Retina (tissue), 1 donor: ENCODE data around the gene TRIM38.
"Not testable (repeated sequence)": the region's sequence is repeated elsewhere in the genome, so short reads cannot be mapped to it uniquely, and the experiment has no call there.

Experiments
- DNase-seq: peaks from one replicate; pipeline ENCODE4 v3.0.0-alpha.2; 2016

The TRIM38 gene

GRCh38 chr6:26009817-26010216 lies 47.2 kb downstream of the TRIM38 start:
- DNase-seq, result no peak

DNA sequence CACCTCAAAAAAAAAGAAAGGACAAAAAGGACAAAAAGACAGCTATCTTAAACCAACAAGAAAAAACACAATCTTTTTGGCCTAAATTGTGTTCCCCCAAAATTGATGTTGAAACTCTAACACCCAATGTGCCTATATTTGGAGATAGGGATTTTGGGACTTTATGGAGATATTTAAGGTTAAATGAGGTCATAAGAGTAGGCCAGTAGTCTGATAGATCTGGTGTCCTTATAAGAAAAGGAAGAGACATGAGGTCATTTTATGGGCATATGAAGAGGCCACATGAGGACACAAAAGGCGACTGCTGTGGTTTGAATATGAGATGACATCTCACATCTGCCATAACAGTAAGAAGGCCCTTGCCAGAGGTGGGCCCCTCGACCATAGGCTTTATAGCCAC lies 49.5 kb downstream of the TRIM38 start:
- no peak for DNase-seq

DNA sequence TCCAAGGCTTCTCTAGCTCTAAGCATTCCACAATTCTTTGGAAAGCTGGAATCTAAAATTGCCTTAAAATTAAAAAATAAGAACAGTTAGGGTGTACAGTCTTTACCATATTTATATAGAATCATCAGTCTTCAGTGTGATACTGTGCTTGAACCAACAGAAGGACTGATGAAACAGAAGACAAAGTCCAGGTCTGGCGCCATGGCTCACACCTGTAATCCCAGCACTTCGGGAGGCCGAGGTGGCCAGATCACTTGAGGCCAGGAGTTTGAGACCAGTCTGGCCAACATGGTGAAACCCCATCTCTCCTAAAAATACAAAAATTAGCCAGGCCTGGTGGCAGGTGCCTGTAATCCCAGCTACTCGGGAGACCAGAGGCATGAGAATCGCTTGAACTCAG lies 51.8 kb downstream of the TRIM38 start:
- DNase-seq, result not testable (repeated sequence)

DNA sequence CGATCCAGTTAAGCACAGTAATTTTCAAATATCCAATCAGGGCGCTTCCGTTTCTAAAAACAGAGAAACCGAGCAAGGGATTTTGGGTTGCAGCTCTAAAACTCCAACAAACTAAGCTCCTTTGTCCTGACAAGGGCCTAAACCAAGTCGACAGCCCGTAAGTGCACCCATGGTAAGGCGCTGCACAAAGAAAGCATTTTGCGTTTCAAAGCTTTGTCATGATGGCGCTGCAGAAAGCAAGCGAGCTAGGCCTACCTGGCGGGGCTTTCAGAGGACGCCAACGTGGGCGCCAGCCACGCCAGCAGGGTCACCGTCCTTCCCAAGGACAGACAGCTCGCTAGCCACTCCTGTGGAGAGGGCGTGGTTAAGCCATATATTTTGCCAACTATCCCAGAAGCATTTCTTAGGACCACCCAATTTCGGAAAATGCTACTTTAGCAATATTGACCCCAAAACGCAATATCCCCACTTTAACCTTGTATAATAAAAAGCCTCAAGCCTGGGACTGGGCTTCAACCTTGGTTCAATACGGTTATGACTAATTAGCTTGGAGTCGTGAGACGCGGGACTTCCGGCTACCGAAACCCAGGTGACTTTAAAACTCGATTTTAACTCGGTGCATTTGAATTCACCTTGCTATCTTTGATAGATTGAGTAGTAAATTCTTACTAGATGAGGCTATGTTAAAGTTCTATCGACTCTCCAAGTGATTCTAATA lies 53.8 kb downstream of the TRIM38 start:
- DNase-seq, result peak; percentile 77

GRCh38 chr6:26016963-26017631 lies 54.5 kb downstream of the TRIM38 start:
- DNase-seq, result no peak

DNA sequence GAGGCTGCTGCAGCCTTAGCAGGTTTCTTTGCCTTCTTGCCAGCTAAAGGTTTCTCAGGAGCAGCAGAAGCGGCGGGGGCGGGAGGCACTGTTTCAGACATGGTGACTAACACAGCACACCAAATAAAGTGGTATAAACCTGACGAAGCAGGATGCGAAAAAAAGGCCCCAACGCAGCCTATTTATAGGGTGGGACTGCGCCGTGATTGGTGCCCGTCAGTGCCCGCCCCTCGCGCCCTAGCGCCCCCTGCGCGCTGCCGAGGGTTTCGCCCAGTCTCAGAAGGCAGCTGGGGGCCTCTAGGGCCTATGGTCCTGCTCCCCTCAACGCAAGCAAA lies 55.0 kb downstream of the TRIM38 start:
- peak; percentile 92 for DNase-seq

DNA sequence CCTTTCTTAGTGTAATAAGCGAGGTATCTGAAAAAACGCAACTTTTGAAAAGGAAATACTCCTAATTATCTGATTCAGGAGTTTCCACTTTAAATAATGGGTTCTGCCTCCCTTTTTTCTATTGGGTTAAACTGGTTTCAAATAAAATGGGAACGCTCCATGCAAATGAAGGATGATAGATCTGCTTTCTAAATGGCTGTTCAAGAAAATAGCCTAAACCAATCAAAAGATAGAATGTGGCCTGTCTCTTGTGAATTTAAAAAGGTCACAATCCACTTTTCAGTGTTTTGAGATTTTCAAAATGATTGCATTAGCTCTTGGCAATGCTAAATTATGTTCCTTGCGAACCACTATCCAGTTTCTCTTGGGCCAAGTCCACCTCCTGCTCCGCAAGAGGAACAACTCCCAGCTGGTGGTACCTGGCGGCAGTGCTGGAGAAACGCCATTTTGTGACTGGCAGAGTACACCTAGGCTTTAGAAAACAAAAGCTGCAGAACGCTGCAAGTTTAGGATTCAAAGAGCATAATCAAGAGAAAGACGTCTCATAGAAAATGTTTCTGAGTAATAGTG lies 56.7 kb downstream of the TRIM38 start:
- no peak for DNase-seq

GRCh38 chr6:26019967-26020328 lies 57.3 kb downstream of the TRIM38 start:
- no peak for DNase-seq

DNA sequence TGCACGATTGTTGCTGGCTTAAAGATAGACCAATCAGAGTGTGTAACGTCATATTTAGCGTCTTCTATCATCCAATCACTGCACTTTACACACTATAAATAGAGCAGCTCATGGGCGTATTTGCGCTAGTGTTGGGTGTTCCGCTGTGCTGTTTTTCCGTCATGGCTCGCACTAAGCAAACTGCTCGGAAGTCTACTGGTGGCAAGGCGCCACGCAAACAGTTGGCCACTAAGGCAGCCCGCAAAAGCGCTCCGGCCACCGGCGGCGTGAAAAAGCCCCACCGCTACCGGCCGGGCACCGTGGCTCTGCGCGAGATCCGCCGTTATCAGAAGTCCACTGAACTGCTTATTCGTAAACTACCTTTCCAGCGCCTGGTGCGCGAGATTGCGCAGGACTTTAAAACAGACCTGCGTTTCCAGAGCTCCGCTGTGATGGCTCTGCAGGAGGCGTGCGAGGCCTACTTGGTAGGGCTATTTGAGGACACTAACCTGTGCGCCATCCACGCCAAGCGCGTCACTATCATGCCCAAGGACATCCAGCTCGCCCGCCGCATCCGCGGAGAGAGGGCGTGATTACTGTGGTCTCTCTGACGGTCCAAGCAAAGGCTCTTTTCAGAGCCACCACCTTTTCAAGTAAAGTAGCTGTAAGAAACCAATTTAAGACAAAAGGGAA lies 57.9 kb downstream of the TRIM38 start:
- peak; percentile 93 for DNase-seq

DNA sequence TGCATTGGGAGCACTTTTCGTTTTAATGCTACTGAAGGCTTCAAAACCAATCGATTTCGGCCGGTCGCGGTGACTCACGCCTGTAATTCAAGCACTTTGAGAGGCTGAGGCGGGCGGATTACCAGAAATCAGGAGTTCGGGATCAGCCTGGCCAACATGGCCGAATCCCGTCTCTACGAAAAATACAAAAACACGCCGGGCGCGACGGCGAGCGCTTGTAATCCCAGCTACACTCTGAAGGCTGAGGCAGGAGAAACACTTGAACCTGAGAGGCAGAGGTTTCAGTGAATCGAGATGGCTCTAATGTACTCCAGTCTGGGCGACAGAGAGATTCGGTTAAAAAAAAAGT lies 58.4 kb downstream of the TRIM38 start:
- DNase-seq, result peak; percentile 90

DNA sequence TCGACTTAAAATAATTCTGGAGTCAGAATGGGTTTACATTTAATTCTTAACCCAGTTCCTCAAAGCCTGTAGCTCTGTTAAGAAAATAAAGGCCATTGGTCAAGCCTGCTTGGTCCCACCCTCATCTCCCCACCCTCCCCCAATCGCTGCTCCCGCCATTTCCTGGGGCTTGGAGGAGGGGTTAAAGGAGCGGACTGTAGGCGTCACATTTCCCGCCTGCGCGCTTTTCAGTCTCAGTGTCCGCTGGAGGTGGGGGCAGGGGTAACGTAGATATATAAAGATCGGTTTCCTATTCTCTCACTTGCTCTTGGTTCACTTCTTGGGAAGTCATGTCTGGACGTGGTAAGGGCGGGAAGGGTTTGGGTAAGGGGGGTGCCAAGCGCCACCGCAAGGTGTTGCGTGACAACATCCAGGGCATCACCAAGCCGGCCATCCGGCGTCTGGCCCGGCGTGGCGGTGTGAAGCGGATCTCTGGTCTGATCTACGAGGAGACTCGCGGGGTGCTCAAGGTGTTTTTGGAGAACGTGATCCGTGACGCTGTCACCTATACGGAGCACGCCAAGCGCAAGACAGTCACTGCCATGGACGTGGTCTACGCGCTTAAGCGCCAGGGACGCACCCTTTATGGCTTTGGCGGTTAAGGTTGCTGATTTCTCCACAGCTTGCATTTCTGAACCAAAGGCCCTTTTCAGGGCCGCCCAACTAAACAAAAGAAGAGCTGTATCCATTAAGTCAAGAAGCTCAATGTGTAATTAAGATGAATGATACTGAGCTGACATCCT lies 58.9 kb downstream of the TRIM38 start:
- DNase-seq, result peak; percentile 92

GRCh38 chr6:26022132-26022472 lies 59.5 kb downstream of the TRIM38 start:
- peak; percentile 77 for DNase-seq

DNA sequence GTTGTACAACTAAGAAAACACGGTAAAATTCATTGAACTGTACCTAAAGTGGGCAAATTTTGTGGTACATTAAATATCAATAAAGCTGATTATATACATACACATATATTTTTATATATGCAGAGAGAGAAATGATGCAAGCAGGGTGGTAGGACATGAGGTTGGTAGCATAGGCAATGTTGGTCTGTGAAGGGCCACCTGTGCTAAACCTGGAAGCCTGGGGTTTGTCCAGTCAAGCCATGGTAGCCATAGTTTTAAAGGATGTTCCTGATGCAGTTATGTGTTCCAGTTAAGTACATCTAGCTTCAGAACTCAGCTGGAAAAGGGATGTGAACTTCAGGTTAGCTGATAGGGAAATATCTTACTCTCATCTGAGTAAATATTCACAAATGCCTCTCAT lies 60.1 kb downstream of the TRIM38 start:
- no peak for DNase-seq

DNA sequence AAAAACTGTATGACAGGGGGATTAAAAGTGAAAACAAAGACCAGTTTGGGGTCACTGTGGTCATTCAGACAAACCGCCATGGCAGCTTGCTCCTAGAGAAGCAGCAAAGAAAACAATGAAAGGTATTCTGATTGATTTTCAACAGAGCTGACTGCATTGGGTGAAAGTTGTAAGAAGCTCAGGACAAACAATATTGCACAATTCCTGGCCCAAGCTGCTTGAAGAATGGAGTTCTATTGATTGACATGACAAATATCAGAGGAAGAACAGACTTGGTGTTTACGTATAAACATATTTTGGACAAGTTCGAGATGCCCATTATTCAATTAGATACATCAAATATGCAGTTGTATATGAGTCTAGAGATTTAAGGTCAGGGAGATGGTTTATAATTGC lies 62.0 kb downstream of the TRIM38 start:
- DNase-seq, result no peak

- no peak for DNase-seq
Observed at GRCh38 chr6:26025047-26025893, 62.7 kb downstream of the TRIM38 start.

DNA sequence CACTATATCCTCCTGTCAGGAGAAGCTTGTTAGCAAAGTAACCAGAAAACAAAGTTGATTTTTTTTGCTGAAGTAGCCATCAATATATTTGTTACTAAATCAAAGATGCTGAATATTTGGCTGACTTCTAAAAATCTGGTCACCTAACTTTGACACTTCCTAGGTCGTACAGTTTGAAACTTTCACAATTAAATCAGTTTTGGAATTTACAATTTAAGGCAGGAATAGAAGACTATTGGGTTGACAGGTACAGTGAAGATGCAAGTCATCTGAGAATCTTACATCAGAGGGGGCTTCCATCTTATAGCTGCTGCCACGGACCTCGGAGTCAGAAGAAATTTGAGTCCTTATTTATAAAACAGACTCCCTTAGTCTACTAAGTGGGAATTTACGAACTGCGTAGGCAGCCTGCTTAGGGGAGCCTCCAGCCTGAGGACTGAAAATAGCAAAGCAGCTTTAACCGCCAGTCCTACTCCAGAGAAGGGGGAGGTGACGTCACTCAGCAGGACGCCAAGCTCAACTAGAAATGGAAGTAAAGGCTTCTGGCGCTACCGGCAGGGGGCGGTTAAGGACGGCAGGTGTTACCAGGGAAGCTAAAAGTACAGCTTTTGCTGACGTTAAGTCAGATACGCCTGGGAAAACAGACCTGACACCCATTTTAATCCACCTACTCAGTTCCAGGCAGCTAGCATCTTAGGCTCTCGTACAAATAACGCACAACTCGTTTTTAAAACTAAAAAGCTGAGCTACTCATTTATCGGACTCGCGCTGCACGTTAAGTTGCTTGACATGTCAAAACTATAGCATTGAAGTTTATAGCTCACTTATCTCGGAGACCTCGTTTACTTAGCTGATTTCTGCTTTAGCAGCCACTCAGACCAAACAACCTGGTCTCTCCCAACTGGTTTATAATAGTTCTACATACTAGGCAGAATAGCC lies 63.6 kb downstream of the TRIM38 start:
- peak; percentile 87 for DNase-seq

DNA sequence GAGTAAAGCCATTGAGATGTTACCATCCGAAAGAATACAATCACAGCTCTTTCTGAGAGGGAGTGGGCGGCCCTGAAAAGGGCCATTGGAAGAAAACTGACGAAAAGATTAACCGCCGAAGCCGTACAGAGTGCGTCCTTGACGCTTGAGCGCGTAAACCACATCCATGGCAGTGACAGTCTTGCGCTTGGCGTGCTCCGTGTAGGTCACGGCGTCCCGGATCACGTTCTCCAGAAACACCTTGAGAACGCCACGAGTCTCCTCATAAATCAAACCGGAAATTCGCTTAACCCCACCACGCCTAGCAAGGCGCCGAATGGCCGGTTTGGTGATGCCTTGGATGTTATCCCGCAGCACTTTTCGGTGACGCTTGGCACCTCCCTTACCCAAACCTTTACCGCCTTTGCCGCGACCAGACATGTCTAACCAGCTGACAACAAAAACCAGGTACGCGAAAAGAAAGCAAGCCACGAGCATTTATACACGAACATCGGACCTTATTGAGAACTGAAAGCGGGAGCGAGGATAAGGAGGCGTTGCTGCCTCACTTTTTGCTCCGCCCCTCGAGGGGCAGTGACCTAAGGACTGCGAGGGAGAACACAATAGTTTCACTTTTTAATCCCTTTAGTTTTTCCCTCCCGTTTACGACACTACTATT lies 64.4 kb downstream of the TRIM38 start:
- DNase-seq, result peak; percentile 90

GRCh38 chr6:26027491-26028211 lies 65.0 kb downstream of the TRIM38 start:
- no peak for DNase-seq

DNA sequence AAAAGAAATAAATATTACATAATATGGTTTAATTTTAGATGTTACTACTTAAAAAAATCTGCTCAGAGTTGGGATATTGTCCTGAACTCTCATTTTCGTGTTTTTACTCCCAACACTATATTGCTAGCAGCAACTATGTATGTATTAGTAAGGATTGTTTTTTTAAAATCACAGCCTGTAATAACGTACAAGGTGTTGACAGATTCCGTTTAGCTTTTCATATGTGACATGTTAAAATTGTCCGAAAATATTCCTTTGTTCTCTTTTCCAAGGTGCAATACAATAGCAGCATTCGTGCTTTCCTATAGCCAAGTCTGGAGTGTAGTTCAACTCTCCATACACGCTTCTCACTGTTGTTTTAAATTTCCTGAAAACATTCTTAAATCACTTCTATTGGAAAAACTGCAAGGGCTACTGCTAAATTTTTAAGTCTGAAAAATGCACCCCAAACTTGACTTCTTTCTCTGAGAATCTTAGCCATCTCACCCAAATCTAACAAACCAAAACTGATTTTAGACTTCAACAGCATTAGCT lies 65.7 kb downstream of the TRIM38 start:
- no peak for DNase-seq
